HG03280 (cell line): Measurements from ENCODE around the gene POLD3.

Experiments used
- ATAC-seq: cut with Tn5 transposase; IDR thresholded peaks from one replicate; pipeline ENCODE4 v1.9.1; 2021; ENCODE audit warnings: mild to moderate bottlenecking, moderate library complexity; ENCODE audit not compliant: unreplicated experiment

The POLD3 gene

DNA sequence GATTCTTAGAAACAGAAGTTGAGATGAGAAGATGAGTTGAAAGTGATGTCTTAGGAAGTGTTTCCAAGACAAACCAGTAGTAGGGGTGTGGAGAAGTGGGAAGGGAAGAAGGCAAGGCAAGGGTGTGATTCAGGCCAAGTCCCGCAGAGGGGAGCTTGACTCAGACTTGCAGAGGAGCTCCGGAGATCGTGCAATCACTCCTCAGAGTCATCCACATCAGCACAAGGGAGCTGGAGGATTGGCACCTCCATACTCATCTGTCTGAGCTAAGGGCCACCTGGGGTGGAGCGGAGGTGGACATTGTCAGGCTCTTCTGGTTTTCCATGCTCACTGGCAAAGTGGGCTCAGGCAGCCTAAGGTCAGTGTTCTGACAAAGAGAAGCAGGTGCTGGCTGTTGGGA, 94.4 kb downstream of the POLD3 start:
- ATAC-seq = no peak

DNA sequence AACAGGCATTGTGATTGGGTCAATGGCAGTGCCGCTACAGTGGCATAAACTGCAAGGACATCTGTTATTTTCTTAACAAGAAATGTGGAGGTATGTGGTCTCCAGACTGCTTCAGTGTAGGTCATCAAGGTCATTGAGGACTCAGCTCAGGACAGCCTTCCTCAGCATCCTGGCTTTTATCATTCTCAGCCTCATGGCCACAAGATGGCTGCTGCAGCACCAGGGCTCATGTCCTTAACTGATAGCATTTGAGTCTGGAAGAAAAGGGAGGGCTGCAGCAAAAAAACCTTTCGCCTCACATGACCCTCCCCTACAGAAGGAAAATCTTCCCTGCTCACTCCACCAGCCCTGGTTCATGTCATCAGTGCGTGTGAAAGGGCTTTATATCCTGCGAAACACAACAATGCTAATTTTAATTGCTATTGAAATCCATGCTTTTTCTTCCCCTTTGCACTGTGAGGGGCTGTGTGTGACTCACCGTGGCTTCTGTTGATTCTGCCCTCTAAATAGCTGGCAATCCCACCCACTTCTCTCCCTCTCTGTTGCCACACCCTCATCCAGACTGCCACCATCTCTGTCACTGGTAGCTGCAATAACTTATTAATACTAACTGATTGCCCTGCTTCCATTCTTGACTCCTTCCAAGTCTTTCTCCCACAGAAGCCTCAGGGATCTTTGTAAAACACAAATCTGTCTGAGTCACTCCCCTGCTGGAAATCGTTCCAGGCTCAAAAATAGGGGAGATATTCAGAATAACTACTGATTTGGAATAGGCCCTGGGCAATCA, 95.0 kb downstream of the POLD3 start:
- no peak for ATAC-seq

GRCh38 chr11:74689666-74690065, 97.3 kb downstream of the POLD3 start:
- ATAC-seq = no peak

GRCh38 chr11:74691755-74692154, 99.4 kb downstream of the POLD3 start:
- no peak for ATAC-seq
